EH (cell line): ENCODE results near the gene GOLGB1.
"Not testable (repeated sequence)": the region's sequence is repeated elsewhere in the genome, so short reads cannot be mapped to it uniquely, and the experiment has no call there.

ENCODE experiments used
- DNase-seq: peaks from one replicate; pipeline ENCODE4 v3.0.0-alpha.2; 2015; ENCODE audit warnings: low read depth

The GOLGB1 gene

DNA sequence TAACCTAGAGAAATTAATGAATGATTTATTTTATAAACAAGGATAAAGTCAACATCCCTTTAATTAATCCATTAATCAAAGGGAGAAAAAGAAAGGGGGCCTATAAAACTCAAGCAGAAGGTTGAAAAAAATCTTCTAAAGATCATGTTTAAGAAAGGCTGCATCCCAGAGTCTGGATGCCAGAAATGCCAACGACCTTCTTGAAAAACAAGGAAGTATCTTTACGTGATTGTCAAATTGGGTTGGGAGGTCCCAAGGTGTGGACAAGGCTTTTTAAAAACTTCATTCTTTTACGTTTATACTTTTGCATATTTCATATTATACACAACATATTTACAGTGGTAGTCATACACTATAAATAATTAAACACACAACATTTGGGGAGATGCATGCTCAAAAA is 1.6 kb downstream of the GOLGB1 start:
- peak; percentile 6 for DNase-seq

GRCh38 chr3:121743106-121743505 is 6.4 kb downstream of the GOLGB1 start:
- not testable (repeated sequence) for DNase-seq

DNA sequence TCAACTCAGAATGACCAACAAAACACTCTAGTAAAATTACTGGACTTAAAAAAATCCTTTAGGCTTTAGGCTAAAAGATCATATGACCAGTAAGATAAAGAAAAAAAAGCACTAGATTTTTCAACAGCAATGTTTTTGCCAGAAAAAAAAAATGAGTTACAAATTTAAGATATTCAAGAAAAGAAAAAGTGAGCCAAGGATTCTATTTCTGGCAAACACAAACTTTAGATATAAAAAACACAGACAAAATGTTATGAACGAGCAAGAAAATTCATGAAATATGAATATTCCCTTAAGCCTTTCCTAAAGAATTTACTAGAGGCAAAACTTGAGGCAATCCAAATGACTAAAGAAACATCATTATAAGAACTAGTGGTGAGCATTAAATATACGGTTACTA is 8.6 kb downstream of the GOLGB1 start:
- no peak for DNase-seq

GRCh38 chr3:121739902-121740301 is 9.6 kb downstream of the GOLGB1 start:
- DNase-seq = no peak

GRCh38 chr3:121737644-121738043 is 11.9 kb downstream of the GOLGB1 start:
- no peak for DNase-seq

DNA sequence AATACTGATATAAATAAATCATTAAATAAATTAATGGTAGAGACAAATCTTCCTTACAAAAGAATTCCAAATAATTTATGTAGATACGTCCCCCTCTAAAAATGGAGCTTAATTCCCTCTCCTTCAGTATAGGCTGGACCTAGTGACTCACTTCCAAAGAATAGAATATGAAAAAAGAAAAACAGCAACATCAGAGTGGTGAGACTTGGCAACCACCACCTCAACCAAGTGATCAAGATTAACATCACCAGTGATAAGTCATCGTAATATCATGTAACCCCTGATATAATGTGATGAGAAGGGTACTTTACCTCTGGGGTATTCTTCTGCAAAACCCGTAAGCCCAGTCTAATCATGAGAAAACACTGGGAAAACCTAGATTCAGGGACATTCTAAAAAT is 13.4 kb downstream of the GOLGB1 start:
- DNase-seq = peak; percentile 27

DNA sequence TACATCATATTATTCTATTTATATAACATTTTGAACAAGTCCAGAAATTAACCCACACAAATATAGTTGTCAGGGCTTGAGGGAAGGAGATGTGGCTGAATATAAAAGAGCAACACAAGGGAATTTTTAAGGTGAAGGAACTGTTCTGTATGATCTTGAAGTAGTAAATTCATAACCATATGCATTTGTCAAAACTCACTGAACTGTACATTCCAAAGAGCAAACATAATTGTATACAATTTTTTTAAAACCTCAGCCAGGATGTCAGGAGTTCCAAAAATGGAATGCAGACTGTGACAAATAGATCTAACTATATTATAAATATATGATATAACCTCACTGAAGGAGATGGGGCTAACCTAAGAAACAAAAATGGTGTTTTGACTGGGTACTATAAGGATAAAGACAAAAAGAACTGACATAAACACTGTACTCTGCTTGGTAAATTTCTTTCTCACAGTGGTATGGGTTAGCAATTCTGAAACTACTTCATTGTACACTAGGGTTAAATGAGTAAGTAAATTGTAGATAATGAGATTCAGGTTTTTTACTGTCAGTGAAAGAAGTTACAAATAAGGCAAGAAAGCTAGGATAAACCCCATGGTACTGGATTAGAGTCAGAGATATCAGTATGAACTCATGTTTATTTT is 14.4 kb downstream of the GOLGB1 start:
- peak; percentile 31 for DNase-seq

GRCh38 chr3:121730940-121731687 is 18.4 kb downstream of the GOLGB1 start:
- DNase-seq = no peak

GRCh38 chr3:121724130-121724529 is 25.4 kb downstream of the GOLGB1 start:
- no peak for DNase-seq

DNA sequence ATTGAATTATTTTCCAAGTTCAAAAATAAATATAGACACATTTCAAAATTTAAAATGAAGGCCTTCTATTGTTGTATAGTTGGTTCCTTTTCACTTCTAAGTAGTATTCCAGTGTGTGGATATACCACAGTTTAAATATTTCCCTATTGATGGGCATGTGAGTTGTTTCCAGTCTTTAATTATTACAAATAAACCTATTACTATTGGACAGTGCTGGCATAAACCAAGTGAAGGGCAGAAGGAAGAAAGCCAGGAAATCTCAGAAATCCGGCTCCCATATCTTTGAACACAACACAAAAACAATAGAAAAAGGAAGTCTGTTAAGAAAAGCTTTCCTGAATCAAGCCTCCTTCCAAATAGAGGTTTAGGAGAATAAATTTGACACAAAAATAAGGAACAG is 26.1 kb downstream of the GOLGB1 start:
- DNase-seq = no peak

DNA sequence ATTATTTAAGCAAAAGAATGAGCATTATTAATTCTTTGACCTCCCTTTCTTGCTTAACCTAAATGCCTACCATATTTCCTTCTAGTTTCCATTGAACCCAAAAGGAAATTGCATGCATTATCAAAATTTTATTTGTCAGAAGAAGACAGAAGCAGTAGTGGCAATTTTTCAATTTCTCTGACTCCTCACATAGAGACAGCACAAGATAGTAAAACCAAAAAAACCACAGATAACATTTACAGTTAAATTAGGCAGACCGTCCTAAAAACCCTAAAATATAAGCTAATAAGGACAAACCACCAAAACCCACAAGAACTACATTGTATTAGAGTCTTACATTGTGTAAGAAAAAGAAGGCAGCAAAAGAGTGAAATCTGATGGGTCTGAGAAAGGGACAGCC is 27.1 kb downstream of the GOLGB1 start:
- no peak for DNase-seq

- DNase-seq = no peak
These were observed 29.4 kb downstream of the GOLGB1 start for GRCh38 chr3:121720163-121720562.

GRCh38 chr3:121719423-121719822 is 30.1 kb downstream of the GOLGB1 start:
- no peak for DNase-seq

- DNase-seq = no peak
These were observed 31.2 kb downstream of the GOLGB1 start for GRCh38 chr3:121718205-121718846.

DNA sequence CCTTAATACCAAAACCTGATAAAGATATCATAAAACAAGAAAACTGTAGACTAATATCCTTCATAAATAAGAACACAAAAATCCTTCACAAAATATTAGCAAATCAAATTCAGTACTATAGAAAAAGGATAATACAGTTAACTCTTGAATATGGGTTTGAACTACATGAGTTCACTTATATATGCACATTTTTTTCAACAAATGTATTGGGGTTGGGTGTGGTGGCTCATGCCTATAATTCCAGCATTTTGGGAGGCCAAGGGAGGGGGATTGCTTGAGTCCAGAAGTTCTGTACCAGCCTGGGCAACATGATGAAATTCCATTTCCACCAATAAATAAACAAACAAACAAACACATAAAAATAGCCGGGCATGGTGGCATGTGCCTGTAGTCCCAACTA is 39.2 kb downstream of the GOLGB1 start:
- no peak for DNase-seq

DNA sequence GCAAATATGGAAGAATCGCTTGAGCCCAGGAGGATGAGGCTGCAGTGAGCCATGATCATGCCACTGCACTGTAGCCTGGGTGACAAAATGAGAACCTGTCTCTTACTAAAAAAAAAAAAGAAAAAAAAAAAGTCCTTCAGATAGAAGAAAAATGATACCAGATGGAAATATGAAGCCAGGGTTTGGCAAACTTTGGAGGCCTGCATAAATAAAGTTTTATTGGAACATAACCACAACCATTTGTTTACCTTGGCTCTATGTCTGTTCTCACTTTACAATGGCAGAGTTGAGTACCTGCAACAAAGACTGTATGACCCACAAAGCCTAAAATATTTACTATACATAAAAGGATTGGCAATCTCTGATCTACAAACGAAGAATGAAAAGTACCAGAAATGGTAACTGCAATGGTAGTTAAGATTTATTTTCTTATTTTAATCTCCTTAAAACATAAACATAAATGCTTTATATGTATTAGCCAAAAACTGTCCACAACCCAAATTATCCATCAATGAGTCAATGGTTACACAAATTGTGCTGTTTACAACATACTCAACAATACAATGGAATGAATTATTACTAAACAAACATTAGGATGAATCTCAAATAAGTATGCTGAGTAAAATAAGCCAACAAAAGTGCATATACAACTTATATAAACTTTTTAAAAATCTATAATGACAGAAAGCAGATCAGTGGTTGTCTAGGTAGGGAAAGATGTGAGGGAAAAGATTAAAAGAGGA is 41.8 kb downstream of the GOLGB1 start:
- peak; percentile 15 for DNase-seq

GRCh38 chr3:121705541-121705940 is 44.0 kb downstream of the GOLGB1 start:
- no peak for DNase-seq

GRCh38 chr3:121703973-121704372 is 45.6 kb downstream of the GOLGB1 start:
- no peak for DNase-seq

DNA sequence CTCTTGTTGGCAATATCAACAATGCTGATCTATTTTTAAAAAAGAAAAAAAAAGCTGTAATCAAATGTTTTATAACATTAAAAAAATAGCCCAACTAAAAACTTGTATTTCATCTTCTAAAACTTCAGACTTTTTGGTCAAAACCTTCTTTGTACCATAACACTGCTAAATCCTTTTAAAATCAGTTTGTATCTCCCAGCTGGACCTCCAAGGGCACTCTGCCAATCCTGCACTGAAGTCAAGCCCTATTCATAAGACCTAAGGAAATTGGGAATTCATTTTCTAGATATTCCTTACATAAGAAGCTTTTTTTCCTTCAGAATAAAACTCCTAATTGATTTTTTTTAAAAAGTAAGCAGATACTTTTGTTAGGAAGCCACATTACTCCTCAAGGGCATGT is 50.6 kb downstream of the GOLGB1 start:
- no peak for DNase-seq

DNA sequence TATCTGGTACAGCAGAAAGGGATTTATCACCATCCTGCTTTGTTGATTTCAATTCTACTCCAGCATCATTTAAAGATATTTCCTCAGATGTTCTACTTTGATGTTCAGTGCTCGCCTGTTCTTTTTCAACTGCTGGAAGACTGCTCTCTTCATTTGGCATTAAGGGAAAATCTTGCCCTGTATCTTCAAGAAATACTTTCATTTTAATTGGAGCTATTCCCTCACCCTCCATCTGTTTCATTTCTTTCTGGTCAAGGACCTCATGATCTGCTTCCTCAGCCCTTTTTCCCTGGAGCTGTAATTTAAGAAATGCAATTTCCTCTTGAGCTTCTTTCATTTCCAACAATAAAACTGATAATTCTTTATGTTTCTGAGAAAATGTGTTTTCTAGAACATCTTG is 51.1 kb downstream of the GOLGB1 start:
- no peak for DNase-seq

GRCh38 chr3:121696186-121696585 is 53.4 kb downstream of the GOLGB1 start:
- no peak for DNase-seq

- DNase-seq = no peak
These were observed 57.4 kb downstream of the GOLGB1 start for GRCh38 chr3:121692010-121692699.
